HG03439 (cell line): ENCODE measurements around the gene CAD.

Experiments used
- ATAC-seq: cut with Tn5 transposase; IDR thresholded peaks from one replicate; pipeline ENCODE4 v1.9.1; 2021; ENCODE audit warnings: mild to moderate bottlenecking, moderate library complexity; ENCODE audit not compliant: unreplicated experiment

The CAD gene

DNA sequence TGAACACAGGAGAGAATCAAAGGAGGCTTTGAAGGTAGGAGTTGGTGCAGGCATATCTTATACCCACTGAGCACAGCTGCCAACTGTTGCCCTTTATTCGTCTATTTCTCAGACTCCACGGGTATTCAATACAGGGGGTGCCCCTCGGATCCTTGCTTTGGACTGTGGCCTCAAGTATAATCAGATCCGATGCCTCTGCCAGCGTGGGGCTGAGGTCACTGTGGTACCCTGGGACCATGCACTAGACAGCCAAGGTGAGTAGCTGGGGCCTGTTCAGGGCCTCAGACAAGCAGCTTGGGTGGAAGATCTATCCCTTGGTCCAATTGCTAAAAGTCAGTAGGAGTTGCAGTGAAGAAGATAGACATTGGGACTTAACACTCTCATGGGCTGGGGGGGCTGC, 5.2 kb downstream of the CAD start:
- no peak for ATAC-seq

DNA sequence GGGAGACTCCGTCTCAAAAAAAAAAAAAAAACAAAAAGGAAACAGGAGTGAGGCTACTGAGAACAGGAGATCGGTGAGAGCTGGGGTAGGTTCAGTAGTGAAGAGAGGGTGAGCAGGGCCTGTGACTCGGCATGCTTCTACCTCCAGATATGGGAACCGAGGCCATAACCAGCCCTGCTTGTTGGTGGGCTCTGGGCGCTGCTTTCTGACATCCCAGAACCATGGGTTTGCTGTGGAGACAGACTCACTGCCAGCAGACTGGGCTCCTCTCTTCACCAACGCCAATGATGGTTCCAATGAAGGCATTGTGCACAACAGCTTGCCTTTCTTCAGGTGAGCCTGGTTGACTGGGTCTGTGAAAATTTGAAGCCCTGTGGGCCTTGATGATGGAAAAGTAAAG, 6.2 kb downstream of the CAD start:
- no peak for ATAC-seq

DNA sequence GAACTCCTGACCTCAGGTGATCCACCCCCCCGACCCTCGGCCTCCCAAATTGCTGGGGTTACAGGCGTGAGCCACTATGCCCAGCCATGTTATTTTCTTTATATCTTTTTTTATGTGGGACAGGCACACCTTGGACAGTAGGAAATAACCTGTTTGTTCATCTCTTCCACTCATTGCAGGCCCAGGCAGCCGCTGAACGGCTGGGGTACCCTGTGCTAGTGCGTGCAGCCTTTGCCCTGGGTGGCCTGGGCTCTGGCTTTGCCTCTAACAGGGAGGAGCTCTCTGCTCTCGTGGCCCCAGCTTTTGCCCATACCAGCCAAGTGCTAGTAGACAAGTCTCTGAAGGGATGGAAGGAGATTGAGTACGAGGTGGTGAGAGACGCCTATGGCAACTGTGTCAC, 8.4 kb downstream of the CAD start:
- no peak for ATAC-seq

DNA sequence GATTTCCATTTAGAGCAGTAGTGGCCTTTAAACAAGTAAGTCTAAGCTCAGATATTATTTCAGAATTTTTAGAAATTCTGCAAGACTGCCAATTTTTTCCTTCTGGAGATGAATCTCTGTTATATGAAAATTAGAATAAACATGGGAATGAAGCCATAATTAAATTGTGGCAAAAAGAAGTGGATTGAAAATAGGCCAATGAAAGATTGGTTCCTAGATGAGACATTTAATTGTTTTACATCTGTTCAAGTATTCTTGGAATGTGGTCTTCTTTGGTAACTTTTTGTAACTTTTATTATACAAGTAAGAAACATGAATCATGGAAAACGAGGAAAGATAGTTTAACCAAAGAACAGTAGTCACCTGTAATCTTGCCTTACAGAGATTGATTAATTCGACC, 10.3 kb downstream of the CAD start:
- no peak for ATAC-seq

DNA sequence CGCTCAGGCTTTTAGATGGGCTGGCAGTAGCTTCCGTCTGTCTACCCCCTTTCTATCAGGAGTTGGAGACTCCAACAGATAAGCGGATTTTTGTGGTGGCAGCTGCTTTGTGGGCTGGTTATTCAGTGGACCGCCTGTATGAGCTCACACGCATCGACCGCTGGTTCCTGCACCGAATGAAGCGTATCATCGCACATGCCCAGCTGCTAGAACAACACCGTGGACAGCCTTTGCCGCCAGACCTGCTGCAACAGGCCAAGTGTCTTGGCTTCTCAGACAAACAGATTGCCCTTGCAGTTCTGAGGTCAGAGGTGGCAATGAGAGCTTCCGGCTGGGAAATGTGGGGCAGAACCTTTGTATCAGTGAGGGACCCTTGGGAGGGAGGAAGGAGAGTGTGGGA, 14.8 kb downstream of the CAD start:
- no peak for ATAC-seq

DNA sequence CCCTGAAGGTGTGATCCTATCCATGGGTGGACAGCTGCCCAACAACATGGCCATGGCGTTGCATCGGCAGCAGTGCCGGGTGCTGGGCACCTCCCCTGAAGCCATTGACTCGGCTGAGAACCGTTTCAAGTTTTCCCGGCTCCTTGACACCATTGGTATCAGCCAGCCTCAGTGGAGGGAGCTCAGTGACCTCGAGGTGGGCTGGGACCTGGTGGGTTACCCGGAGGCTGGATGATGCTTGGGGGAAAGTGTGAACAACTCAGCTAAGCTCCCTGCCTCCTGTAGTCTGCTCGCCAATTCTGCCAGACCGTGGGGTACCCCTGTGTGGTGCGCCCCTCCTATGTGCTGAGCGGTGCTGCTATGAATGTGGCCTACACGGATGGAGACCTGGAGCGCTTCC, 16.2 kb downstream of the CAD start:
- no peak for ATAC-seq

DNA sequence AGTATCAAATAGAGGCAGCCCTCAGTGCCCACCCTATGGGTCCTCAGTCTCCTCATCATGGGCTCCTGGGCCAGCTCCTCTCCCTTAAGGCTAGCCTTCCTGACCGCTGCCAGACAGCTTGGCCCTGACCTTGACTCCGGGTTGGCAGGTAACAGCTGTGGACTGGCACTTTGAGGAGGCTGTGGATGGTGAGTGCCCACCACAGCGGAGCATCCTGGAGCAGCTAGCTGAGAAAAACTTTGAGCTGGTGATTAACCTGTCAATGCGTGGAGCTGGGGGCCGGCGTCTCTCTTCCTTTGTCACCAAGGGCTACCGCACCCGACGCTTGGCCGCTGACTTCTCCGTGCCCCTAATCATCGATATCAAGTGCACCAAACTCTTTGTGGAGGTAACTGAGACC, 19.0 kb downstream of the CAD start:
- no peak for ATAC-seq

DNA sequence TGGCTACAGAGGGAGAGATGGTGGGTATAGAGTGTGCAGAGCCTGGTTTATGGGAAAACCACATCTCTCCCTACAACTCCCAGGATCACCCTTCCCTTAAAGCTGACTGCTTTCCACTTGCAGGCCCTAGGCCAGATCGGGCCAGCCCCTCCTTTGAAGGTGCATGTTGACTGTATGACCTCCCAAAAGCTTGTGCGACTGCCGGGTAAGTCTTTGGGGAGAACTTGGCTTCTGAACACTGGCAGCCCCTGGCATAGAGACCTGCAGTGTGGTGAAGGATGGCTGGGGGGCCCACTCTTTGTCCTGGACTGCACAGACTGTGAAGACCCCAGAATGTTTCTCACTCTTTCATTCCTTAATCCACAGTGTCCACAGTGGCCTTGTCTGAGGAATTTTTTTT, 19.5 kb downstream of the CAD start:
- ATAC-seq, result no peak

DNA sequence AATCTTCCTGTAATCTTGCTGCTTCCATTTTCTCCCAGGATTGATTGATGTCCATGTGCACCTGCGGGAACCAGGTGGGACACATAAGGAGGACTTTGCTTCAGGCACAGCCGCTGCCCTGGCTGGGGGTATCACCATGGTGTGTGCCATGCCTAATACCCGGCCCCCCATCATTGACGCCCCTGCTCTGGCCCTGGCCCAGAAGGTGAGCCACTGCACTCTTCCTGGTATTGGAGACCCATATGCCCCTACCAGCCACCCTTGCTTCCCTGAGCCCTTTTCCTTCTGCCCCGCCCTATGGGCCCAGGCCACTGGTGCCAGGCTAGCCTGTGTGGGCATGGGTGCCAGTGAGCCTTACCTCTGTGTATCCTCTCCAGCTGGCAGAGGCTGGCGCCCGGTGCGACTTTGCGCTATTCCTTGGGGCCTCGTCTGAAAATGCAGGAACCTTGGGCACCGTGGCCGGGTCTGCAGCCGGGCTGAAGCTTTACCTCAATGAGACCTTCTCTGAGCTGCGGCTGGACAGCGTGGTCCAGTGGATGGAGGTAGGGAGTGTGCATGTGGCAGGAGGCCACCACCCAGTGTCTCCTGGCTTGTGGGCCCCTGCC, 20.3 kb downstream of the CAD start:
- no peak for ATAC-seq

DNA sequence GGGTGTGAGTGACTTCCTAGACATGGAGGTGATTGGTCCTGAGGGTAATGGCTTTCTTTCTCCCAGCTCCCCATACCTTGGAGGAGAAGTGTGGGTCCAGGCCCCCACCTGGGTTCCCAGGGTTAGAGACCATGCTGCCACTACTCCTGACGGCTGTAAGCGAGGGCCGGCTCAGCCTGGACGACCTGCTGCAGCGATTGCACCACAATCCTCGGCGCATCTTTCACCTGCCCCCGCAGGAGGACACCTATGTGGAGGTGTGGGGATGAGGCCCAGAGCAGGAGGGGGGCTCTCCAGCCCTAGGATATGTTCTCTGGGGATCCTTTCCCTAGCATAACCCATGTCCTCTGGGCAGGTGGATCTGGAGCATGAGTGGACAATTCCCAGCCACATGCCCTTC, 21.8 kb downstream of the CAD start:
- ATAC-seq, result no peak

DNA sequence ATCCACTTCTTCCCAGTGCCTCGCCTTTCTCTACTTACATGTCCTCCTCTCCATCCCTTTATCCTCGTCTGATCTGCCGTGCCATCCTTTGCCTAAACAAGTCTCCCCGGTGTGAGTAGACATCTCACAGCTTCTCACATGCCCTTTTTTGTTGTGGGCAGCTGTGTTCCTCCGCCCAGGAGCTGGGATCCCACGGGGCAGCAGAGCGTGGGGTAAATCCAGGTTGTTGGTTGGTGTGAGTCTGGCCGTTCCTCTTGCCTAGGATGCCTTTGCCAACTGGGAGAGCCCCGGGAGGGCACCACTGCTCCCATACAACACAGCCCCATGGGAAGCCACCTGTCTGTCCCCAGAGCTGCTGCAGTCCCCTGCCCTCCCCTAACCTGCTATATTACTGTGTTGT, 23.2 kb downstream of the CAD start:
- ATAC-seq, result no peak

DNA sequence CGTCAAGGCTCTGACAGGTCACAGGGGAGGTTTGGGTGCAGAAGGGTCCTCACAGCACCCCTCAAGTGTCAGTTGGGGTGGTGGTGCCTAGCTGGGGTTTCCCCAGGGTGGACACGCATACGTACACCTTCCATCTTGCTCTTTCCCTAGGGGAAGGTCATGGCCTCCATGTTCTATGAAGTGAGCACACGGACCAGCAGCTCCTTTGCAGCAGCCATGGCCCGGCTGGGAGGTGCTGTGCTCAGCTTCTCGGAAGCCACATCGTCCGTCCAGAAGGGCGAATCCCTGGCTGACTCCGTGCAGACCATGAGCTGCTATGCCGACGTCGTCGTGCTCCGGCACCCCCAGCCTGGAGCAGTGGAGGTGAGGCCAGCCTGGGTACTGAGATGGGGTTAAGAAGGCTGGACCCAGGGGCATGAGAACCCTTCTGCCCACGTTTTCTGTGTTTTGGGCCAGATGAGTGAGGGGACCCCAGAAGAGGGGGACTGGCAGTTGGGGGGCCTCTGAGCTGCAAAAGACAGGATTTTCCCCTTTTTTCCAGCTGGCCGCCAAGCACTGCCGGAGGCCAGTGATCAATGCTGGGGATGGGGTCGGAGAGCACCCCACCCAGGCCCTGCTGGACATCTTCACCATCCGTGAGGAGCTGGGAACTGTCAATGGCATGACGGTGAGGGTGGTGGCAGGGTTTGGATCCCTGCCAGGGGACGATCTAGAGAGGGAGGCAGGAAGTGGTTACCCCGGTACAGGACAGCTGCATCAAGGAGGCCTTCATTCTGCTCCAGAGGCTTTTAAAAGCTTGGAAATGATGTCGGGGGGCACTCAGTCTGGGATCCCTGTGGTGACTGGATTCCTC, 24.8 kb downstream of the CAD start:
- no peak for ATAC-seq

DNA sequence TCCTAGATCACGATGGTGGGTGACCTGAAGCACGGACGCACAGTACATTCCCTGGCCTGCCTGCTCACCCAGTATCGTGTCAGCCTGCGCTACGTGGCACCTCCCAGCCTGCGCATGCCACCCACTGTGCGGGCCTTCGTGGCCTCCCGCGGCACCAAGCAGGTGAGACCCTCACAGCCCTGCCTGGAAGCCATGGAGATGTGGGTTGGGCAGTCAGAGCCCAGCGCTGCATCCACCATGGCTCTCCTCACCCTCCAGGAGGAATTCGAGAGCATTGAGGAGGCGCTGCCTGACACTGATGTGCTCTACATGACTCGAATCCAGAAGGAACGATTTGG, 25.4 kb downstream of the CAD start:
- ATAC-seq, result no peak

DNA sequence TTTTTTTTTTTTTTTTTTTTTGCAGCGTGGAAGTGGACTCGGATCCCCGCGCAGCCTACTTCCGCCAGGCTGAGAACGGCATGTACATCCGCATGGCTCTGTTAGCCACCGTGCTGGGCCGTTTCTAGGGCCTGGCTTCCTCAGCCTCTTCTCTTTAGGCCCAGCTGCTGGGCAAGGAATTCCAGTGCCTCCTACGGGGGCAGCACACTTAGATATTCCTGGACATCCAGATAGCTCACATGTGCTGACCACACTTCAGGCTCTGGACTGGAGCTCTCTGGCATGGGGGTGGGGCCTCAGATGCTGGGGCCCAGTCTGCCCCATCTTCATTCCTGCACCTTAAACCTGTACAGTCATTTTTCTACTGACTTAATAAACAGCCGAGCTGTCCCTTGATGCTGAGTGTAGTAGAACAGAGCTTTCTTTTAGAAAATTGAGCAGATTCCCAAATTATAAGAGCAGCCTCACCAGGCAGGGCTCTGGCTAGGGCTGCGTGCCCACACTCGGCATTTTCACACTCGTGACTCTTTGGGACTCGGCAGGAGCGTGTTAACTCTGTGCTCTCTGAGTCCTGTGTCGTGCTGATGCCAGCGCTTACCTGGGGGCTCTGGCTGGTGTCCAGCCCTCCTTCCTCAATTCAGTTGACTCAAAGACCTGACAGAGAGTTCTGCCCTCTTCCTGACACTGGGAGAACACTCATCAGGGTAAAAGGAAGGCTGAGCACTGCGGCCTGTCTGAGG, 26.4 kb downstream of the CAD start:
- no peak for ATAC-seq

DNA sequence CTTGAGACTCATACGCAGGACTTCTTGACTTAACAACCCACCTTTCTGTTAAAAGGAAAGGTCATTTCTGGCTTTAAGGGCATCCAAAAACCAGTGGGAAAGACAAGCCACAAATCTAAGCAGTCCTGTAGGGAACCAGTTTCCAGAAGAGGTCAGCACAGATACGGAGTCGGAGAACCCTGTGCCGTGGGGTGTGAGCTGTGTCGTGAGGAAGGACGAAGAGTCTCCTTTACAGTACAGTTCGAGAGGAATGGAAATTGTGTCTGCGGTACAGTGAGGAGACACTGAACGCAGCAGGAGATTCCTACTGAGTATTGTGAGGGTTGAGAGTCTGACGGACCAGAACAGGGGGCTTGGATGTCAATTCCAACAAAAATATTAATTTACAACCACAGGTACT, 27.9 kb downstream of the CAD start:
- no peak for ATAC-seq

DNA sequence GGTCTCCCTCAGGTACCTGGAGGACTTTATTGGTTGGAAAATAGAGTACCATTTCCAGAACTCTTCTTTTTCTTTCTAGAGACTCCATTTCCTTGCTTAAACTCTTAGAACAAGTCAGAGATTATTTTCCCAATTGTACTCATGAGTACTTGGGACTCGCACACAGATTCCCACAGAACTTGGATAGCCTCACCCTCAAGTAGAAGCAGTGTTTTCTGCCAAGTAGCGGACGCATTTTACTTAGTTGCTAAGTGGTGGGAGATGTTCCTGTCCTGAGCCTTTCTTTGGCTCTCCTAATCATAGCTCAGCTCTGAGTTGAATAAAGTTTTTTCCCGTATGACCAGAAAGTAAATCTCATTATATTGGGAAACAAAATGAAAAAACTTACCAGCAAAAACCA, 28.5 kb downstream of the CAD start:
- no peak for ATAC-seq

DNA sequence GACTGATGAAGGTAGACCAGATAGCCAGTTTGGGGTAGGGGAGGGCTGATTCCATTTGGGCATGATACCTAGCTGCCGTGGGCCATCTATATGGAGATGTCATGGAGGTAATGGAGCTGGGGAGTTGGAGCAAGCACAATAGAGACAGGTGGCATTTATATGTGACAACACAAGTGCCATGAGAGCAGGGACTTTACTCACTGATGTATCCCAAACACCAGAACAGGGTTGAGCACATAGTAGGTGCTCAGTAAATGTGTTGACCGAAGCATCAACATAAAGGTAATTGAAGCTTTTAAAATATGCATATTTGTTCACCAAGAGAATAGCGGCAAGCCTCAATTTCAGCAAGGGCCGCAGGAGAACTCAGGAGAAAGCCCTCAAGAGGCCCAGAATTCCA, 30.7 kb downstream of the CAD start:
- no peak for ATAC-seq

DNA sequence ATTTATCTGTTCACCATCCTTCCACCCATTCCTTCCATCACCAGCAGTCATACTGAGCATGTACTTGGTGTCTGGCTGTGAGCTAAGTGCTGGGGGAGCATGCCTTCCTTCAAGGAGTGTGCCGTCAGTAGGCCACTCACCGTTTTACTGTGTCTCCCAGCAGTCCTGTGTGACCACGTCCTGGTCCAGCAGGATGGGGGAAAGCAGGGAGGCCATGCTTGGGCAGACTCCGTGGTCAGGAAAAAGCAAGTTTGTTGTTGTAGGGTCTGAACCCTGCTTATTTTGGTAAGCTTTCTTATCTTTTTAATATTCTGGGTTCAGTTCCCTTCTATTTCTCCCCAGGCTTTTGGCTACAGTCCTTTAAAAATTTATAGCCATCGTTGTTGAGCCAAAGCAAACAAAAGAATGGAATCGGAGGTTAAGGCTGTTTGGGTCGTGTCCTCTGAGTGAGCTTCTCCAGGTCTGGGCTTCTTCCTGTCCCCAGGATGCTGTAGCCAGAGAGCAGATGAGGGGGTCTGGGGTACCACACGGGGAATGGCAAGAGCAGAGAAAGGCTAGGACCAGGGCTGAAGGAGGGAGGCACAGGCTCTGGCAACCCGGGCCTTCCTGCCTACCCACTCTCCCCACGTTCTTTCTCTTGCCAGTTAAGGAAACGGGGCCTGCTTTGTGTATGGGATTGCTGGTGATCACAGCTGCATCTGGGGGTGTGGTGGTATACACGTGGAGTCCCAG, 32.2 kb downstream of the CAD start:
- no peak for ATAC-seq

DNA sequence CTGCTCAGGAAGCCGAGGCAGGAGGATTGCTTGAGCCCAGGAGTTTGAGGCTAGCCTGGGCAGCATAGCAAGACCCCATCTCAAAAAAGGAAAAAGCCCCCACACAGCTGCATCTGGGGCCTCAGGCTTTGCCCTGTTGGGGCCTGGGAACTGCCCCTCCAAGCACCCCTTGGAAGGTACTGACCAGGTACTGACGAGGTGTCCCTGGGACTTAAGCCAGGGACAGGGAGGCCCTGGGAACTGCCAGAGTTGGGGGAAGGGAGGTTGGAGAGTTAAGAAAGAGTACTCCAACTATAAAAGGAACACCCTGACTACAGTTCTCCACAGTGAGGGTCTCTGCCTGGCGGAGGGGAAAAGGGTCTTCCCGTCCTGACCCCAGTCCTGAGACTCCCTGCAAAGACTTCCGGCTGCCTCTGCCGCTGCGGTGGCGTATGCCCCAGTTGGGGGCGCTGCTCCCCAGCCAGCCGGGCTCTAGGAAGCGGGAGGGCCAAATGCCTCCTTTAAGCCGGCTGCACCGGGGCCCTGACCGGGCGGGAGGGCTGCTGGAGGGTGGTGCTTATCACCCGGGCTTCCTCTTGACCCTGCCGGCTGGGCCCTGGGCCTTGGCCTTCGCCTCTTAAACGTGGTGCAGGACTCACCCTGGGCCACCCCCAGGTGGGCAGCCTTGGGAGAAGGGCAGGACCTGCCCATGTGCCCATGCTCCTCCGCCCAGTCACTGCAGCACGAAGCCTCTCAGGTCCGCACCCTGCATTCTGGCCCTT, 32.9 kb downstream of the CAD start:
- ATAC-seq, result no peak

DNA sequence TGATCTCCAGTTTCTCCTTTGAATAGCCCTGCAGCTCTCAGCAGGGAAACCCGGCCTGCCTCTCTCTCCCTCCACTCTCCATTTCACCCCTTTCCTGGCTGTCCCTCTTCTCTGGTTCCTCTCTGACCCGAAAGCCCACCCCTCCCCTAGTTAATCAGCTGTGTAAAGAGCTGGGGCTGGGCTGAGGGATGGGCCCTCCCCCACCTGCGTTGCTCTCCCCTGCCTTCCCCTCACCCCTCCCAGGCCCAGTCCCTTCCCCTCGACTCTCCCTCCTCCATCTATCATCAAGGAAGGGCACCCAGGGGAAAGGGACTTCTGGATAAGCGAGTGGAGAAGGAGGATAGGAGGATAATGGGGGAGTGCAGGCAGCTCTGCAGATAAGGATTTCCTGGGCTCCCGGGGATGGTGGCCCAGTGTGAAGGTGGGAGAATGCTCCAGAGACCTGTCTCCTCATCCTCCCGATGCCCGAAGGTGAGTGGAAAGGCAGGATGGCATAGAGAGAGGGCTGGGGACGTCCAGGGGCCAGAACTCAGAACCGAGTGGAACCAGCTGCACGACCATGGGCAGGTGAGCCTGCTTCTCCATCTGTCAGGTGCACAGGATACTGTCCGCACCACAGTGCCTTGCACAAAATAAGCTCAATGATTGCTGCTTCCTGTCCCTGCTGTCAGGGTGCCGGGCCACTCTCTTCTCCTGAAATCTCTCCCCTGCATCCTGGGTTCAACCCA, 33.6 kb downstream of the CAD start:
- no peak for ATAC-seq
